ENCODE measurements around the gene COL23A1.

GRCh38 chr5:178225174-178225573 is 365.0 kb downstream of the COL23A1 start:
- TF ChIP-seq CTCF (IDR thresholded peaks at IDR 0.05): no peak
- TF ChIP-seq POLR2A (IDR thresholded peaks at IDR 0.05): no peak

All from lower leg skin (tissue), 3 donors.